Tibial nerve (tissue), 4 donors: ENCODE measurements around the gene SMIM35. TPM values are rescaled to one million over a fixed set of nuclear protein-coding genes. Genes with fewer than 3 reads are reported as not detected.

Experiments
- DNase-seq, 2 donors: peaks; one replicate each; pipeline ENCODE4 v3.0.0-alpha.2; 2019; ENCODE audit warnings: low spot score in 2 of 2
- H3K27ac ChIP-seq, 4 donors: fragments of 200-600 bp; sonication (generic) in 3 of 4; one replicate each; pipeline ENCODE4 v1.5.1; 2017 to 2019; ENCODE audit warnings: mild to moderate bottlenecking in 1 of 4
- H3K27me3 ChIP-seq, 2 donors: fragments of 200-600 bp; sonication (generic) in 1 of 2; one replicate each; pipeline versions ENCODE4 v1.5.1 to v1.6.0; 2017 to 2019
- H3K36me3 ChIP-seq, 3 donors: fragments of 200-600 bp; sonication (generic); one replicate each; pipeline ENCODE4 v1.5.1; 2018 to 2019
- H3K4me1 ChIP-seq, 4 donors: fragments of 200-600 bp; sonication (generic) in 3 of 4; one replicate each; pipeline ENCODE4 v1.5.1; 2017 to 2019
- H3K4me3 ChIP-seq, 4 donors: fragments of 200-600 bp; sonication (generic) in 3 of 4; one replicate each; pipeline ENCODE4 v1.5.1; 2017 to 2019; ENCODE audit warnings: mild to moderate bottlenecking in 1 of 4, moderate library complexity in 1 of 4
- H3K9me3 ChIP-seq, 4 donors: fragments of 200-600 bp; sonication (generic) in 3 of 4; one replicate each; pipeline ENCODE4 v1.5.1; 2017 to 2019
- EP300 ChIP-seq, 2 donors: sonication (generic); formaldehyde crosslinking; IDR thresholded peaks; one replicate each; pipeline ENCODE4 v1.6.1; 2017; ENCODE audit warnings: antibody characterized with exemption in 2 of 2, mild to moderate bottlenecking in 1 of 2
- POLR2A ChIP-seq, 2 donors: fragments of 450-650 bp; IDR thresholded peaks; one replicate each; pipeline ENCODE4 v1.6.1; 2017; ENCODE audit warnings: antibody characterized with exemption in 2 of 2, mild to moderate bottlenecking in 2 of 2, moderate library complexity in 2 of 2
- WGBS, 2 donors: methylation state at CpG; one replicate each; pipeline ENCODE4 v1.1.5; 2018; 5-methylcytosine and 5-hydroxymethylcytosine counted together
- total RNA-seq, 4 donors: library from RNA; depleted of rRNA; stranded (reverse); fragments of >200 nt; gene quantifications; one replicate each; pipeline ENCODE4 v1.1.0, GENCODE V29; 2016
- TF ChIP-seq, protein P1 (sequence below), 5 experiments: fragments of 200-600 bp in 3 of 5; fragments of 450-650 bp in 2 of 5; sonication (generic) in 3 of 5; IDR thresholded peaks; one replicate each; pipeline ENCODE4 v1.5.1; 2016 to 2019; ENCODE audit warnings: antibody characterized with exemption in 5 of 5, mild to moderate bottlenecking in 3 of 5, moderate library complexity in 2 of 5

Gene SMIM35
- total RNA-seq, 4 donors from 2014 or later, result not detected

- no peaks in the 10 kb centered on the region for H3K27me3 ChIP-seq
- peaks cover 0 to 5% (median 2%) of the 10 kb centered on the region in 4 donors for H3K4me1 ChIP-seq
- H3K27ac ChIP-seq, result no peak overlapping the region
- H3K36me3 ChIP-seq, result no peaks in the 10 kb centered on the region
- H3K9me3 ChIP-seq, result no peaks in the 10 kb centered on the region
- 52 to 62% methylated on average over 9 of the region's 9 CpGs for WGBS, 2 donors
- H3K4me3 ChIP-seq, result no peak overlapping the region
- no peak for TF ChIP-seq EP300 (IDR thresholded peaks at IDR 0.05)
- TF ChIP-seq, protein P1, sequence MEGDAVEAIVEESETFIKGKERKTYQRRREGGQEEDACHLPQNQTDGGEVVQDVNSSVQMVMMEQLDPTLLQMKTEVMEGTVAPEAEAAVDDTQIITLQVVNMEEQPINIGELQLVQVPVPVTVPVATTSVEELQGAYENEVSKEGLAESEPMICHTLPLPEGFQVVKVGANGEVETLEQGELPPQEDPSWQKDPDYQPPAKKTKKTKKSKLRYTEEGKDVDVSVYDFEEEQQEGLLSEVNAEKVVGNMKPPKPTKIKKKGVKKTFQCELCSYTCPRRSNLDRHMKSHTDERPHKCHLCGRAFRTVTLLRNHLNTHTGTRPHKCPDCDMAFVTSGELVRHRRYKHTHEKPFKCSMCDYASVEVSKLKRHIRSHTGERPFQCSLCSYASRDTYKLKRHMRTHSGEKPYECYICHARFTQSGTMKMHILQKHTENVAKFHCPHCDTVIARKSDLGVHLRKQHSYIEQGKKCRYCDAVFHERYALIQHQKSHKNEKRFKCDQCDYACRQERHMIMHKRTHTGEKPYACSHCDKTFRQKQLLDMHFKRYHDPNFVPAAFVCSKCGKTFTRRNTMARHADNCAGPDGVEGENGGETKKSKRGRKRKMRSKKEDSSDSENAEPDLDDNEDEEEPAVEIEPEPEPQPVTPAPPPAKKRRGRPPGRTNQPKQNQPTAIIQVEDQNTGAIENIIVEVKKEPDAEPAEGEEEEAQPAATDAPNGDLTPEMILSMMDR (IDR thresholded peaks at IDR 0.05), result no peak
- TF ChIP-seq POLR2A (IDR thresholded peaks at IDR 0.05), result no peak
- DNase-seq, result no peak
These were observed 113.9 kb downstream of the SMIM35 start for GRCh38 chr11:117972629-117973502.

- H3K27me3 ChIP-seq, result no peaks in the 10 kb centered on the region
- TF ChIP-seq, protein P1 (IDR thresholded peaks at IDR 0.05), result no peak
- TF ChIP-seq POLR2A (IDR thresholded peaks at IDR 0.05), result no peak
- no peak for TF ChIP-seq EP300 (IDR thresholded peaks at IDR 0.05)
- DNase-seq, result peak in 1 of 2 donors; percentile 2
- WGBS, 2 donors, result 81 to 87% methylated on average over 10 of the region's 10 CpGs
- peaks cover 0 to 5% (median 2%) of the 10 kb centered on the region in 4 donors for H3K4me1 ChIP-seq
- H3K4me3 ChIP-seq, result no peak overlapping the region
- no peak overlapping the region for H3K27ac ChIP-seq
- H3K9me3 ChIP-seq, result no peaks in the 10 kb centered on the region
- no peaks in the 10 kb centered on the region for H3K36me3 ChIP-seq
These were observed 114.7 kb downstream of the SMIM35 start for GRCh38 chr11:117972044-117972443.

DNA sequence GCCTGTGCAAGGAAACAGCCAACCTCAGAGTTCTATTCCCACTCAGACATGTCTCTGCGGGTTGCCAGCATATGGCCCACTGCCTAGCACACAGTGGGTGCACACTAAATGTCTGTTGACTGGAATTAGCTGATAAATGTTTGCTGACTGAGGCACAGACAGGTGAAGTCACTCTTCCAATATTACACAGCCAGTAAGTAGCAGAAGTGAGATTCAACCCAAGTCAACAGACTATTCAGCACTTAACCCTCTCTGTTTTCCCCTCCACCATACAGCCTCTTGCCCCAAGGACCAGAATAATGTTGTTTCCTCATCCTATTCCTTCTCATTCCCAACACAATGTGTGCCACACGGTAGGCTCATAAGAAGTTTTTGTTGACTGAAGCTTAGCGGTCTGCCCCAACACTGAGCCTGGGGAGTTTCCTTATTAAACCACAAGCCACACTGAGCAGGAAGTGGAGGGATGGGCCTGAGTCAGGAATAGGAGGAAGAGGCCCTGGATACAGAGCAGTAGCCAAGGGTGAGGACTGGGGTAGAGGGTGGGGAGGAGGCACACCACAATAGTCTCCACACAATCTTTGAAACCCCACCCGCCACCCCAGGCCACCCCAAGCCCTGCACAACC is 116.3 kb downstream of the SMIM35 start:
- TF ChIP-seq EP300 (IDR thresholded peaks at IDR 0.05) (no peak), POLR2A (IDR thresholded peaks at IDR 0.05) (no peak)
- TF ChIP-seq, protein P1 (IDR thresholded peaks at IDR 0.05), result no peak
- H3K36me3 ChIP-seq, result no peaks in the 10 kb centered on the region
- no peak overlapping the region for H3K27ac ChIP-seq
- H3K27me3 ChIP-seq, result no peaks in the 10 kb centered on the region
- DNase-seq, result no peak
- no peaks in the 10 kb centered on the region for H3K9me3 ChIP-seq
- no peak overlapping the region for H3K4me3 ChIP-seq
- peaks cover 0 to 5% (median 2%) of the 10 kb centered on the region in 4 donors for H3K4me1 ChIP-seq
- 68 to 70% methylated on average over 4 of the region's 4 CpGs for WGBS, 2 donors

- Histone ChIP-seq H3K4me3 (no peak overlapping the region), H3K27ac (no peak overlapping the region), H3K4me1 (peaks cover 0 to 5% (median 2%) of the 10 kb centered on the region in 4 donors), H3K9me3 (no peaks in the 10 kb centered on the region), H3K27me3 (no peaks in the 10 kb centered on the region), H3K36me3 (no peaks in the 10 kb centered on the region)
- TF ChIP-seq EP300 (IDR thresholded peaks at IDR 0.05) (no peak), POLR2A (IDR thresholded peaks at IDR 0.05) (no peak)
- TF ChIP-seq, protein P1 (IDR thresholded peaks at IDR 0.05), result no peak
- 85 to 92% methylated on average over 5 of the region's 5 CpGs for WGBS, 2 donors
- no peak for DNase-seq
These were observed 117.4 kb downstream of the SMIM35 start for GRCh38 chr11:117969160-117969991.
